Endodermal cell (in vitro differentiated cells): ENCODE measurements around the gene TBC1D1. TPM values are rescaled to one million over a fixed set of nuclear protein-coding genes. Genes with fewer than 3 reads are reported as not detected.

Experiments used
- DNase-seq: peaks from one replicate; pipeline ENCODE4 v3.0.0-alpha.2; 2017
- H3K27ac ChIP-seq: 2 replicates; pipeline ENCODE4 v1.5.1; 2013; ENCODE audit warnings: mild to moderate bottlenecking, low read depth, low read length, moderate library complexity
- H3K27me3 ChIP-seq: 2 replicates; pipeline ENCODE4 v1.6.1; 2013; ENCODE audit warnings: mild to moderate bottlenecking, low read length, moderate library complexity; ENCODE audit not compliant: insufficient read depth, control insufficient read depth, poor library complexity, severe bottlenecking
- H3K36me3 ChIP-seq: 2 replicates; pipeline ENCODE4 v1.7.0; 2013; ENCODE audit warnings: mild to moderate bottlenecking, low read length, moderate library complexity; ENCODE audit not compliant: control insufficient read depth, insufficient read depth
- H3K4me1 ChIP-seq: one replicate; pipeline ENCODE4 v1.7.0; 2013; ENCODE audit warnings: low read length; ENCODE audit not compliant: control insufficient read depth, insufficient read depth
- H3K4me3 ChIP-seq: 2 replicates; pipeline ENCODE4 v1.5.1; 2013; ENCODE audit warnings: mild to moderate bottlenecking, low read length, moderate library complexity
- H3K9ac ChIP-seq: 2 replicates; pipeline ENCODE4 v1.6.1; 2013; ENCODE audit warnings: mild to moderate bottlenecking, low read length, moderate library complexity; ENCODE audit not compliant: poor library complexity, severe bottlenecking; ENCODE audit errors: extremely low read depth
- H3K9me3 ChIP-seq: 2 replicates; pipeline ENCODE4 v1.6.1; 2013; ENCODE audit warnings: mild to moderate bottlenecking, low read length, moderate library complexity; ENCODE audit not compliant: control insufficient read depth
- H3K27ac Mint-ChIP-seq: 2 replicates; pipeline ENCODE4 v1.8.0; 2020; ENCODE audit warnings: mixed read lengths
- H3K27me3 Mint-ChIP-seq: 2 replicates; pipeline ENCODE4 v1.8.0; 2021; ENCODE audit warnings: mild to moderate bottlenecking, mixed read lengths; ENCODE audit not compliant: insufficient read depth
- H3K36me3 Mint-ChIP-seq: 2 replicates; pipeline ENCODE4 v1.8.0; 2020; ENCODE audit warnings: low read depth, mixed read lengths
- H3K4me1 Mint-ChIP-seq: 2 replicates; pipeline ENCODE4 v1.8.0; 2020; ENCODE audit warnings: mixed read lengths
- H3K4me3 Mint-ChIP-seq: 2 replicates; pipeline ENCODE4 v1.8.0; 2020; ENCODE audit warnings: mild to moderate bottlenecking, moderate library complexity, mixed read lengths
- H3K9me3 Mint-ChIP-seq: 2 replicates; pipeline ENCODE4 v1.8.0; 2020; ENCODE audit warnings: mild to moderate bottlenecking, mixed read lengths
- WGBS, 2 experiments: methylation state at CpG; one replicate each; pipeline versions ENCODE4 v1.1.5 to v1.1.7; 2013; ENCODE audit warnings: missing lambda C conversion rate in 2 of 2, mixed read lengths in 1 of 2; ENCODE audit not compliant: insufficient coverage in 1 of 2, insufficient read length in 1 of 2; 5-methylcytosine and 5-hydroxymethylcytosine counted together
- total RNA-seq, 2 donors: library from RNA; stranded (reverse); fragmentation: NEBNext Ultra II Directional in 1 of 2; extraction: Animal tissue kit (Norgen Biotek cat#: 25700) in 1 of 2; gene quantifications; 2 replicates in 1 of 2; 3 replicates in 1 of 2; pipeline ENCODE4 v1.2.1, GENCODE V29; 2021
- TF ChIP-seq, protein P1 (sequence below): fragments of 200-600 bp; sonication (generic); conservative IDR thresholded peaks from 2 replicates; pipeline ENCODE4 v1.5.0; 2021; ENCODE audit warnings: antibody characterized with exemption, mild to moderate bottlenecking

The TBC1D1 gene
- total RNA-seq, 2 donors from 2014 or later: 110 to 122 TPM

- 60 to 69% methylated on average over 5 to 6 of the region's 6 CpGs for WGBS, 2 experiments
- no peaks in the 10 kb centered on the region for H3K36me3 ChIP-seq
- no peaks in the 10 kb centered on the region for H3K27me3 ChIP-seq
- Mint-ChIP-seq H3K9me3 (peaks cover 8% of the 10 kb centered on the region), H3K36me3 (no peaks in the 10 kb centered on the region), H3K27me3 (no peaks in the 10 kb centered on the region), H3K4me3 (no peak overlapping the region), H3K27ac (no peak overlapping the region), H3K4me1 (no peaks in the 10 kb centered on the region)
- peaks cover 5% of the 10 kb centered on the region for H3K9me3 ChIP-seq
- peak; percentile 61 for DNase-seq
- TF ChIP-seq, protein P1, sequence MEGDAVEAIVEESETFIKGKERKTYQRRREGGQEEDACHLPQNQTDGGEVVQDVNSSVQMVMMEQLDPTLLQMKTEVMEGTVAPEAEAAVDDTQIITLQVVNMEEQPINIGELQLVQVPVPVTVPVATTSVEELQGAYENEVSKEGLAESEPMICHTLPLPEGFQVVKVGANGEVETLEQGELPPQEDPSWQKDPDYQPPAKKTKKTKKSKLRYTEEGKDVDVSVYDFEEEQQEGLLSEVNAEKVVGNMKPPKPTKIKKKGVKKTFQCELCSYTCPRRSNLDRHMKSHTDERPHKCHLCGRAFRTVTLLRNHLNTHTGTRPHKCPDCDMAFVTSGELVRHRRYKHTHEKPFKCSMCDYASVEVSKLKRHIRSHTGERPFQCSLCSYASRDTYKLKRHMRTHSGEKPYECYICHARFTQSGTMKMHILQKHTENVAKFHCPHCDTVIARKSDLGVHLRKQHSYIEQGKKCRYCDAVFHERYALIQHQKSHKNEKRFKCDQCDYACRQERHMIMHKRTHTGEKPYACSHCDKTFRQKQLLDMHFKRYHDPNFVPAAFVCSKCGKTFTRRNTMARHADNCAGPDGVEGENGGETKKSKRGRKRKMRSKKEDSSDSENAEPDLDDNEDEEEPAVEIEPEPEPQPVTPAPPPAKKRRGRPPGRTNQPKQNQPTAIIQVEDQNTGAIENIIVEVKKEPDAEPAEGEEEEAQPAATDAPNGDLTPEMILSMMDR: peak; percentile 59
- no peaks in the 10 kb centered on the region for H3K4me1 ChIP-seq
- no peak overlapping the region for H3K27ac ChIP-seq
- no peak overlapping the region for H3K4me3 ChIP-seq
- H3K9ac ChIP-seq: no peak overlapping the region
Measured at GRCh38 chr4:38166082-38166481, 275.2 kb downstream of the TBC1D1 start.

DNA sequence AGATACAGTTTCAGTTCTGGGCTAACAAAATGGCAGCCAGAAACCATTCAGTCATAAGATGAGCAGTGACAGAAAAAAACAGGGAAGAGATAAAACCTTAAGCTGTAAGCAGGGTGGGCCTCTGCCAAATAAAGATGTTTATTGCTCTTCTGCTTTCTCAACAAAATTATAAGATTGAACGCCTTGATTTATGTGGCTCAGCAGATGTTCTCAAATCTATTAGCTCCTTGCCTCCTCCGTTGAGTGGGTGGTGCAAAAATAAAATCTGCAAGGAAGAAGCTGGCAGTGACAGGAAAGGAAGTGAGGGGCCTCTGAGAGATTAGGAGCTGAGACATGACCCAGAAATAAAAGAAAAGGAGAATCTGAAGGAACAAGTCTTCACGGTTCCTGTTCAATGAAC is 275.9 kb downstream of the TBC1D1 start:
- Mint-ChIP-seq H3K4me1 (no peaks in the 10 kb centered on the region), H3K4me3 (no peak overlapping the region), H3K27ac (no peak overlapping the region), H3K36me3 (no peaks in the 10 kb centered on the region), H3K9me3 (peaks cover 9% of the 10 kb centered on the region), H3K27me3 (no peaks in the 10 kb centered on the region)
- Histone ChIP-seq H3K4me1 (no peaks in the 10 kb centered on the region), H3K9me3 (peaks cover 5% of the 10 kb centered on the region), H3K36me3 (no peaks in the 10 kb centered on the region), H3K4me3 (no peak overlapping the region), H3K27me3 (no peaks in the 10 kb centered on the region), H3K27ac (no peak overlapping the region), H3K9ac (no peak overlapping the region)
- WGBS, 2 experiments: 91 to 94% methylated on average over 2 to 3 of the region's 3 CpGs
- DNase-seq: no peak
- TF ChIP-seq, protein P1: no peak

DNA sequence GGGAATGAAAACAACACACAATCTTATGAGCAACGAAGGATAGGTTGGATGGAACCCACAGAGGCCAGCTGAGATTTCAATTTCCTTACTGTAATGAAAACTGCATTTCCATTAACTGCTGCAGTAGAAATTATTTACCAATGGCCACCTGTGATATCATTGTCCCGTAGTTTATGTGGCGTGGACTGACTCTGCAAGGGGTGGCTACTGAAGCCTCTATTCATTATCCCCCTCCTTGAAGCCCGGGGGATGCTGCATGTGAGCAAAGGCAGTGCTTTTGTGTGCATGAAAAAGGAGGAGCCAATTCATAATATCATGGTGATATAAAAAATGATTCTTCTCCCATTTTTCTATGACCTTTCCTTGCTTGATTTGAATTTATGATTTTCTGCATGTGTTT is 277.1 kb downstream of the TBC1D1 start:
- no peak overlapping the region for H3K27ac ChIP-seq
- H3K27me3 ChIP-seq: no peaks in the 10 kb centered on the region
- 90 to 92% methylated on average over 3 of the region's 4 CpGs for WGBS, 2 experiments
- no peaks in the 10 kb centered on the region for H3K36me3 Mint-ChIP-seq
- no peak overlapping the region for H3K27ac Mint-ChIP-seq
- H3K4me3 ChIP-seq: no peak overlapping the region
- no peaks in the 10 kb centered on the region for H3K27me3 Mint-ChIP-seq
- H3K4me1 Mint-ChIP-seq: no peaks in the 10 kb centered on the region
- H3K9ac ChIP-seq: no peak overlapping the region
- no peak overlapping the region for H3K4me3 Mint-ChIP-seq
- TF ChIP-seq, protein P1: no peak
- peaks cover 5% of the 10 kb centered on the region for H3K9me3 ChIP-seq
- no peaks in the 10 kb centered on the region for H3K36me3 ChIP-seq
- no peak for DNase-seq
- peaks cover 12% of the 10 kb centered on the region for H3K9me3 Mint-ChIP-seq
- H3K4me1 ChIP-seq: no peaks in the 10 kb centered on the region
